Measurements from ENCODE around the gene ADM5.

DNA sequence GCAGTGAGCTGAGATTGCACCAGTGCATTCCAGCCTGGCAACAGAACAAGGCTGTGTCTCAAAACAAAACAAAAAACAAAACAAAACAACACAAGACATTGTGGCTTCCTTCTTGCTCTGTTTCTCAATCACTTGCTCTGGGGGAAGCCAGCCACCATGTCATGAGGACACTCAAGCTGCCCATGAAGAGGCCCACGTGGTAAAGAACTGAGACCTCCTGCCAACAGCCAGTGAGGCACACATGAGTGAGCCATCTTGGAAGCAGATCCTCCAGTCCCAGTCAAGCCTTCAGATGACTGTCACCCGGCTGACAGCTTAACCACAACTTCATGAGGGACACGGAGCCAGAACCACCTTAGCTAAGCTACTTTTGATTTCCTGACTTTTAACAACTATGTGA is 26.8 kb downstream of the ADM5 start:
- TF ChIP-seq, protein P1, sequence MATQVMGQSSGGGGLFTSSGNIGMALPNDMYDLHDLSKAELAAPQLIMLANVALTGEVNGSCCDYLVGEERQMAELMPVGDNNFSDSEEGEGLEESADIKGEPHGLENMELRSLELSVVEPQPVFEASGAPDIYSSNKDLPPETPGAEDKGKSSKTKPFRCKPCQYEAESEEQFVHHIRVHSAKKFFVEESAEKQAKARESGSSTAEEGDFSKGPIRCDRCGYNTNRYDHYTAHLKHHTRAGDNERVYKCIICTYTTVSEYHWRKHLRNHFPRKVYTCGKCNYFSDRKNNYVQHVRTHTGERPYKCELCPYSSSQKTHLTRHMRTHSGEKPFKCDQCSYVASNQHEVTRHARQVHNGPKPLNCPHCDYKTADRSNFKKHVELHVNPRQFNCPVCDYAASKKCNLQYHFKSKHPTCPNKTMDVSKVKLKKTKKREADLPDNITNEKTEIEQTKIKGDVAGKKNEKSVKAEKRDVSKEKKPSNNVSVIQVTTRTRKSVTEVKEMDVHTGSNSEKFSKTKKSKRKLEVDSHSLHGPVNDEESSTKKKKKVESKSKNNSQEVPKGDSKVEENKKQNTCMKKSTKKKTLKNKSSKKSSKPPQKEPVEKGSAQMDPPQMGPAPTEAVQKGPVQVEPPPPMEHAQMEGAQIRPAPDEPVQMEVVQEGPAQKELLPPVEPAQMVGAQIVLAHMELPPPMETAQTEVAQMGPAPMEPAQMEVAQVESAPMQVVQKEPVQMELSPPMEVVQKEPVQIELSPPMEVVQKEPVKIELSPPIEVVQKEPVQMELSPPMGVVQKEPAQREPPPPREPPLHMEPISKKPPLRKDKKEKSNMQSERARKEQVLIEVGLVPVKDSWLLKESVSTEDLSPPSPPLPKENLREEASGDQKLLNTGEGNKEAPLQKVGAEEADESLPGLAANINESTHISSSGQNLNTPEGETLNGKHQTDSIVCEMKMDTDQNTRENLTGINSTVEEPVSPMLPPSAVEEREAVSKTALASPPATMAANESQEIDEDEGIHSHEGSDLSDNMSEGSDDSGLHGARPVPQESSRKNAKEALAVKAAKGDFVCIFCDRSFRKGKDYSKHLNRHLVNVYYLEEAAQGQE (IDR thresholded peaks at IDR 0.05; ENCODE audit: unreplicated experiment): no peak
- TF ChIP-seq POLR2AphosphoS5 (IDR thresholded peaks at IDR 0.05; ENCODE audit: low read depth): no peak
- TF ChIP-seq, protein P2, sequence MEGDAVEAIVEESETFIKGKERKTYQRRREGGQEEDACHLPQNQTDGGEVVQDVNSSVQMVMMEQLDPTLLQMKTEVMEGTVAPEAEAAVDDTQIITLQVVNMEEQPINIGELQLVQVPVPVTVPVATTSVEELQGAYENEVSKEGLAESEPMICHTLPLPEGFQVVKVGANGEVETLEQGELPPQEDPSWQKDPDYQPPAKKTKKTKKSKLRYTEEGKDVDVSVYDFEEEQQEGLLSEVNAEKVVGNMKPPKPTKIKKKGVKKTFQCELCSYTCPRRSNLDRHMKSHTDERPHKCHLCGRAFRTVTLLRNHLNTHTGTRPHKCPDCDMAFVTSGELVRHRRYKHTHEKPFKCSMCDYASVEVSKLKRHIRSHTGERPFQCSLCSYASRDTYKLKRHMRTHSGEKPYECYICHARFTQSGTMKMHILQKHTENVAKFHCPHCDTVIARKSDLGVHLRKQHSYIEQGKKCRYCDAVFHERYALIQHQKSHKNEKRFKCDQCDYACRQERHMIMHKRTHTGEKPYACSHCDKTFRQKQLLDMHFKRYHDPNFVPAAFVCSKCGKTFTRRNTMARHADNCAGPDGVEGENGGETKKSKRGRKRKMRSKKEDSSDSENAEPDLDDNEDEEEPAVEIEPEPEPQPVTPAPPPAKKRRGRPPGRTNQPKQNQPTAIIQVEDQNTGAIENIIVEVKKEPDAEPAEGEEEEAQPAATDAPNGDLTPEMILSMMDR (conservative IDR thresholded peaks at IDR 0.05; ENCODE audit: low read depth in 2 of 2): no peak
- TF ChIP-seq, protein P3, sequence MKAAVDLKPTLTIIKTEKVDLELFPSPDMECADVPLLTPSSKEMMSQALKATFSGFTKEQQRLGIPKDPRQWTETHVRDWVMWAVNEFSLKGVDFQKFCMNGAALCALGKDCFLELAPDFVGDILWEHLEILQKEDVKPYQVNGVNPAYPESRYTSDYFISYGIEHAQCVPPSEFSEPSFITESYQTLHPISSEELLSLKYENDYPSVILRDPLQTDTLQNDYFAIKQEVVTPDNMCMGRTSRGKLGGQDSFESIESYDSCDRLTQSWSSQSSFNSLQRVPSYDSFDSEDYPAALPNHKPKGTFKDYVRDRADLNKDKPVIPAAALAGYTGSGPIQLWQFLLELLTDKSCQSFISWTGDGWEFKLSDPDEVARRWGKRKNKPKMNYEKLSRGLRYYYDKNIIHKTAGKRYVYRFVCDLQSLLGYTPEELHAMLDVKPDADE (IDR thresholded peaks at IDR 0.05): no peak

Data from GM23338 (cell line).